ENCODE data around the gene DNAAF5.

DNA sequence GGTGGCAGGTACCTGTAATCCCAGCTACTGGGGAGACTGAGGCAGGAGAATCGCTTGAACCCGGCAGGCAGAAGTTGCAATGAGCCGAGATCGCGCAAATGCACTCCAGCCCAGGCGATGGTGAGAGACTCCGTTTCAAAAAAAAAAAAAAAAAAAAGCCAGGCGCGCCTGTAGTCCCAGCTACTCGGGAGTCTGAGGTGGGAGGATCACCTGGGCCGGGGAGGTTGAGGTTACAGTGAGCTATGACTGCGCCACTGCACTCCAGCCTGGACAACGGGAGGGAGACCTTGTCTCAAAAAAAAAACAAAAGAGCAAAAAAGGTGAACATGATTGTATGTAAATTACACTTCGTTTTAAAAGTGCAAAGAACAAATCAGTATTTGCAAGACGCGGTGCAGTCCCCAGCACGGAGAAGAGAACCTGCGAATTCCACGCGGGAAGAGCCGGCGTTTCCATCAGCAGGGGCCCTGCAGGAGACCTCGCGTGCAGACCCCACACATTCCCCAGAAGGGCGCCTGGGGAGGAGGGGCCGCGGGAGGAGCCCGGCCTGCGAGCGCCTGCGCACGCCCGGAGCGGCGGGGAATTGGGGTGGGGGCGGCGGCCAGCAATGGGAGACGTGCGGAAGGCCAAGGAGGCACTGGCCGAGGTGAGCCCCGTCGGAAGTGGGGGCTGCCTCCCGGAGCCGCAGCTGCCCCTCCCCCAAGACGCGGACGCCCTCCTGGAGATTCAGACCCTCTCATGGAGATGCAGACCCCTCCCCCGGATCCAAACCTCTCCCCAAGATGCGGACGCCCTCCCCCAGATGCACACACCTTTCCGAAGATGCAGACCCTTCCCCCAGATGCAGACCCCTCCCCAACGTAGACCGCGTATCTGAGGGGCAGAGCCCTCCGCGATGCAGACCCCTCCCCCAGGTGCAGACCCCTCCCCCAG is 89.1 kb downstream of the DNAAF5 start:
- TF ChIP-seq, protein P1, sequence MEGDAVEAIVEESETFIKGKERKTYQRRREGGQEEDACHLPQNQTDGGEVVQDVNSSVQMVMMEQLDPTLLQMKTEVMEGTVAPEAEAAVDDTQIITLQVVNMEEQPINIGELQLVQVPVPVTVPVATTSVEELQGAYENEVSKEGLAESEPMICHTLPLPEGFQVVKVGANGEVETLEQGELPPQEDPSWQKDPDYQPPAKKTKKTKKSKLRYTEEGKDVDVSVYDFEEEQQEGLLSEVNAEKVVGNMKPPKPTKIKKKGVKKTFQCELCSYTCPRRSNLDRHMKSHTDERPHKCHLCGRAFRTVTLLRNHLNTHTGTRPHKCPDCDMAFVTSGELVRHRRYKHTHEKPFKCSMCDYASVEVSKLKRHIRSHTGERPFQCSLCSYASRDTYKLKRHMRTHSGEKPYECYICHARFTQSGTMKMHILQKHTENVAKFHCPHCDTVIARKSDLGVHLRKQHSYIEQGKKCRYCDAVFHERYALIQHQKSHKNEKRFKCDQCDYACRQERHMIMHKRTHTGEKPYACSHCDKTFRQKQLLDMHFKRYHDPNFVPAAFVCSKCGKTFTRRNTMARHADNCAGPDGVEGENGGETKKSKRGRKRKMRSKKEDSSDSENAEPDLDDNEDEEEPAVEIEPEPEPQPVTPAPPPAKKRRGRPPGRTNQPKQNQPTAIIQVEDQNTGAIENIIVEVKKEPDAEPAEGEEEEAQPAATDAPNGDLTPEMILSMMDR (conservative IDR thresholded peaks at IDR 0.05 in 1 of 2, IDR thresholded peaks at IDR 0.05 in 1 of 2; ENCODE audit: low read depth in 1 of 2, low read length in 2 of 2) = no peak
- no peak for TF ChIP-seq EZH2 (IDR thresholded peaks at IDR 0.05; ENCODE audit: low read length, missing control alignments)

All from fibroblast of lung (primary cell).